Measurements from ENCODE around the gene IRF2. TPM values are rescaled to one million over a fixed set of nuclear protein-coding genes. Genes with fewer than 3 reads are reported as not detected.

IRF2 gene
- total RNA-seq, 2 donors from 2014 or later: 35.3 to 68.0 TPM

DNA sequence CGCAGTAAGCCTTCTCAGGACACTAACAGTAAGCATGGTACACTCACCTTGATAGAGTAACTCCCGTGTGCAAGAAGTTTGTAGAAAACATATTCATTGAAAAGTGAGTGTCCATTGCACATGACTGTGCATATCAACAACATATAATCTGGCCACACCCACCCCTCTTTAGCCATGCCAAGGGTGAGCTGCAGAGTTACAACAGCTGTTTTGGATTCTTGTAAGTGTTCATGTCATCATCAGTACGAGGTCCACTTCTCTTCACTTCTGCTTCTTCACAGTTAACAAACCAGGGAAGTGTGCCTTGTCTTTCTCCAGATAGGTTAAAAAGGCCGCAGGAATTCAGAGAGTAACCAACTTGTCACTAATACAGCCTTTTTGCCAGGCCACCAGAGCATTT, 116.6 kb downstream of the IRF2 start:
- no peak overlapping the region for H3K4me3 ChIP-seq
- no peaks in the 10 kb centered on the region for H3K36me3 ChIP-seq
- TF ChIP-seq, protein P1, sequence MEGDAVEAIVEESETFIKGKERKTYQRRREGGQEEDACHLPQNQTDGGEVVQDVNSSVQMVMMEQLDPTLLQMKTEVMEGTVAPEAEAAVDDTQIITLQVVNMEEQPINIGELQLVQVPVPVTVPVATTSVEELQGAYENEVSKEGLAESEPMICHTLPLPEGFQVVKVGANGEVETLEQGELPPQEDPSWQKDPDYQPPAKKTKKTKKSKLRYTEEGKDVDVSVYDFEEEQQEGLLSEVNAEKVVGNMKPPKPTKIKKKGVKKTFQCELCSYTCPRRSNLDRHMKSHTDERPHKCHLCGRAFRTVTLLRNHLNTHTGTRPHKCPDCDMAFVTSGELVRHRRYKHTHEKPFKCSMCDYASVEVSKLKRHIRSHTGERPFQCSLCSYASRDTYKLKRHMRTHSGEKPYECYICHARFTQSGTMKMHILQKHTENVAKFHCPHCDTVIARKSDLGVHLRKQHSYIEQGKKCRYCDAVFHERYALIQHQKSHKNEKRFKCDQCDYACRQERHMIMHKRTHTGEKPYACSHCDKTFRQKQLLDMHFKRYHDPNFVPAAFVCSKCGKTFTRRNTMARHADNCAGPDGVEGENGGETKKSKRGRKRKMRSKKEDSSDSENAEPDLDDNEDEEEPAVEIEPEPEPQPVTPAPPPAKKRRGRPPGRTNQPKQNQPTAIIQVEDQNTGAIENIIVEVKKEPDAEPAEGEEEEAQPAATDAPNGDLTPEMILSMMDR (IDR thresholded peaks at IDR 0.05): no peak
- DNase-seq (ENCODE audit: low spot score) (no peak), ATAC-seq (ENCODE audit: insufficient number of reproducible peaks, low FRiP score, low read depth) (no peak)
- no peak overlapping the region for H3K27ac ChIP-seq
- H3K27me3 ChIP-seq (replicated peaks; ENCODE audit: insufficient read depth): no peaks in the 10 kb centered on the region
- H3K4me1 ChIP-seq (ENCODE audit: control insufficient read depth in 1 of 2, low read depth in 2 of 2): peaks cover 25 to 41% of the 10 kb centered on the region in 2 donors
- H3K9me3 ChIP-seq: peaks cover 4% of the 10 kb centered on the region

DNA sequence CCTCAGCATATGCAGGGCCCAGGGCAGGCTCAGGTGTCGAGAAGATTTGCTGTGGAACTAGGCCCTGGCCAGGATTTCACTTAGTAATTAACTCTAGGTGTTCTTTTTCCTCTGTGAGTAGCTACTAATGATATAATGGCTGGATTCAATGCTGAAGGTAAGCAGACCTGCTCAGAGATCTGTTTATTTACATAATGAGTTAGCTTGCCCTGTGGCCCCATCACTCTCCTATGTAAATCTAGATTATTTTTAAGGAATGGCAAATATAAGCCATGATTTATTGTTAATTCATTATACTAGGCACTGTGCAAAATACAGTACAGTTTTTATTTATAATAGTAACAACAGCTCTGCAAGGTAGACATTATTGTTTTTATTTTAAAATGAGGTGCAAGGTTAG, 117.2 kb downstream of the IRF2 start:
- ATAC-seq (ENCODE audit: insufficient number of reproducible peaks, low FRiP score, low read depth): no peak
- H3K27ac ChIP-seq: no peak overlapping the region
- peaks cover 4% of the 10 kb centered on the region for H3K9me3 ChIP-seq
- no peaks in the 10 kb centered on the region for H3K27me3 ChIP-seq (replicated peaks; ENCODE audit: insufficient read depth)
- no peak overlapping the region for H3K4me3 ChIP-seq
- no peaks in the 10 kb centered on the region for H3K36me3 ChIP-seq
- DNase-seq (ENCODE audit: low spot score): no peak
- H3K4me1 ChIP-seq (ENCODE audit: control insufficient read depth in 1 of 2, low read depth in 2 of 2): peaks cover 22 to 35% of the 10 kb centered on the region in 2 donors
- TF ChIP-seq, protein P1 (IDR thresholded peaks at IDR 0.05): no peak

DNA sequence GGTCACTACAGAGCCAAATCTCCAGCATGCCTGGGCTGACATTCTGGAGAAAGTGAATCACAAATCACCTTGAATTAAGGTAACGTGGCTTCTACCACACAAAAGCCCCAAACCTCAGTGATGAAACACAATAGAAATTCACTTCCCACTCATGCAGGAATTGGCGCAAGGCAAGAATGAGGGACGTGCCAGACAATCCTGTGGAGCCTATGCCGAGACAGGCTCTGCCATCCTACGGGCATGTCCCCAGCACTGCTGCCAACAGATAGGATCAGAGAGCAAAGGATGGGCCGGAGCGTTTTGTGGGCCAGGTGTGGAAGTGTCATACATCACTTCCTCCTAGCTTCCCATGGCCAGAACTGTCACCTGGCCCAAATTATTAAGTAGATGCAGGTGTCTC, 118.0 kb downstream of the IRF2 start:
- no peak for DNase-seq (ENCODE audit: low spot score)
- Histone ChIP-seq H3K27me3 (replicated peaks; ENCODE audit: insufficient read depth) (no peaks in the 10 kb centered on the region), H3K4me1 (ENCODE audit: control insufficient read depth in 1 of 2, low read depth in 2 of 2) (peaks cover 18 to 28% of the 10 kb centered on the region in 2 donors), H3K9me3 (peaks cover 4% of the 10 kb centered on the region), H3K4me3 (no peak overlapping the region), H3K27ac (no peak overlapping the region), H3K36me3 (no peaks in the 10 kb centered on the region)
- ATAC-seq (ENCODE audit: insufficient number of reproducible peaks, low FRiP score, low read depth): no peak
- TF ChIP-seq, protein P1 (IDR thresholded peaks at IDR 0.05): no peak

DNA sequence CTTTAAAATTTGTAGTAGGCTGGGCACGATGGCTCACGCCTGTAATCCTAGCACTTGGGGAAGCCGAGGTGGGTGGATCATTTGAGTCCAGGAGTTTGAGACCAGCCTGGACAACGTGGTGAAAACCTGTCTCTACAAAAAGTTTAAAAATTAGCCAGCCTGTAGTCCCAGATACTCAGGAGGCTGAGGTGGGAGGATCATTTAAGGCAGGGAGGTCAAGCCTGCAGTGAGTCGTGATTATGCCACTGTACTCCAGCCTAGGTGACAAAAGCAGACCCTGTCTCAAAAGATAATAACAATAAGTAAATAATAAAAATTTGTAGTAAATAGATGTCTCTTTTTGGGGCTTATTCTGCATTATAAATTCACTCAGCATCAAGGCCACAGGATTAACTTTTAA, 118.5 kb downstream of the IRF2 start:
- peaks cover 18 to 27% of the 10 kb centered on the region in 2 donors for H3K4me1 ChIP-seq (ENCODE audit: control insufficient read depth in 1 of 2, low read depth in 2 of 2)
- no peaks in the 10 kb centered on the region for H3K27me3 ChIP-seq (replicated peaks; ENCODE audit: insufficient read depth)
- ATAC-seq (ENCODE audit: insufficient number of reproducible peaks, low FRiP score, low read depth) (no peak), DNase-seq (ENCODE audit: low spot score) (no peak)
- no peak overlapping the region for H3K4me3 ChIP-seq
- TF ChIP-seq, protein P1 (IDR thresholded peaks at IDR 0.05): no peak
- H3K27ac ChIP-seq: peak overlapping the region in 1 of 2 donors; percentile 61
- H3K9me3 ChIP-seq: peaks cover 4% of the 10 kb centered on the region
- no peaks in the 10 kb centered on the region for H3K36me3 ChIP-seq

DNA sequence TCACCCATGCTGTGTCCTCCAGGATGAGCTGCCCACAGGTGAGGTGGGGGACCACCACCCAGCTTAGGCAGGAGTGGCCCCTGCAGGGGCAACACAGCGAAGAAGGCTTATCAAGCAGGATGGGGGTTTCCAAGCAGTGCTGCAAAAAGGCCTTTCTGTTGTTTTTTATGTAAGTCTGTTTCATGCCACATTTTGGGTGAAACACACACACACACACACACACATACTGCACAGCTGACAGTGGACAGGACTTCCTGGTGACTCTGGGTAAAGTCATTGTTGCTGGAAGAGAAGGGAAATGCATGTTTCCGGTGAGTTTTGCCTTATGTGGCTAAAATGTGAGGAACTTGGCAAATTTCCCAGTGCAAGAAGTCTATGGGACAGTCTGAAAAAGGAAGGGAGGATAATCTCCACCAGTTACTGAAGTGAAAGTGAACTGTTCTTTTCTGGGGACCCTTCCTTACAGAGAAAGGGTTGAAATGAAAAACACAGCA, 119.2 kb downstream of the IRF2 start:
- Histone ChIP-seq H3K27ac (peak overlapping the region in 1 of 2 donors; percentile 61), H3K36me3 (no peaks in the 10 kb centered on the region), H3K27me3 (replicated peaks; ENCODE audit: insufficient read depth) (no peaks in the 10 kb centered on the region), H3K4me3 (peak overlapping the region; percentile 7), H3K4me1 (ENCODE audit: control insufficient read depth in 1 of 2, low read depth in 2 of 2) (peaks cover 18 to 24% of the 10 kb centered on the region in 2 donors), H3K9me3 (peaks cover 4% of the 10 kb centered on the region)
- ATAC-seq (ENCODE audit: insufficient number of reproducible peaks, low FRiP score, low read depth) (peak; percentile 80), DNase-seq (ENCODE audit: low spot score) (peak; percentile 21)
- TF ChIP-seq, protein P1 (IDR thresholded peaks at IDR 0.05): no peak
